ENCODE data around the gene COL17A1. TPM values are rescaled to one million over a fixed set of nuclear protein-coding genes. Genes with fewer than 3 reads are reported as not detected.

COL17A1 gene
- total RNA-seq, 4 donors from 2014 or later, result 0.12 to 10.7 (median 0.68) TPM

- TF ChIP-seq POLR2A (IDR thresholded peaks at IDR 0.05) (no peak), CTCF (IDR thresholded peaks at IDR 0.05) (no peak), EP300 (IDR thresholded peaks at IDR 0.05) (no peak), POLR2AphosphoS5 (IDR thresholded peaks at IDR 0.05) (no peak)
- ATAC-seq, result no peak
- Histone ChIP-seq H3K4me1 (peaks cover 0 to 7% (median 0%) of the 10 kb centered on the region in 3 donors), H3K27ac (no peak overlapping the region), H3K4me3 (no peak overlapping the region), H3K36me3 (no peaks in the 10 kb centered on the region), H3K9me3 (no peaks in the 10 kb centered on the region), H3K27me3 (peaks cover 4% of the 10 kb centered on the region)
- WGBS, 2 donors (ENCODE audit: low coverage in 1 of 2), result 27 to 44% methylated on average over 4 of the region's 5 CpGs
Measured at GRCh38 chr10:104072786-104073185, 12.9 kb downstream of the COL17A1 start.

- ATAC-seq, result no peak
- Histone ChIP-seq H3K36me3 (no peaks in the 10 kb centered on the region), H3K27ac (no peak overlapping the region), H3K27me3 (peaks cover 4% of the 10 kb centered on the region), H3K4me3 (no peak overlapping the region), H3K9me3 (no peaks in the 10 kb centered on the region), H3K4me1 (no peaks in the 10 kb centered on the region)
- TF ChIP-seq EP300 (IDR thresholded peaks at IDR 0.05), result no peak
- TF ChIP-seq POLR2A (IDR thresholded peaks at IDR 0.05), result no peak
- 60 to 80% methylated on average over 3 to 4 of the region's 6 CpGs for WGBS, 2 donors (ENCODE audit: low coverage in 1 of 2)
Measured at GRCh38 chr10:104069613-104070012, 16.1 kb downstream of the COL17A1 start.

GRCh38 chr10:104067525-104067924 lies 18.2 kb downstream of the COL17A1 start:
- Histone ChIP-seq H3K4me1 (no peaks in the 10 kb centered on the region), H3K27ac (no peak overlapping the region), H3K27me3 (peaks cover 8% of the 10 kb centered on the region), H3K36me3 (no peaks in the 10 kb centered on the region), H3K4me3 (no peak overlapping the region), H3K9me3 (no peaks in the 10 kb centered on the region)
- 47% methylated on average over 6 to 10 of the region's 12 CpGs for WGBS, 2 donors (ENCODE audit: low coverage in 1 of 2)
- no peak for ATAC-seq
- no peak for TF ChIP-seq EP300 (IDR thresholded peaks at IDR 0.05)
- no peak for TF ChIP-seq POLR2AphosphoS5 (IDR thresholded peaks at IDR 0.05)
- no peak for TF ChIP-seq POLR2A (IDR thresholded peaks at IDR 0.05)
- TF ChIP-seq CTCF (IDR thresholded peaks at IDR 0.05), result no peak

GRCh38 chr10:104066945-104067344 lies 18.7 kb downstream of the COL17A1 start:
- WGBS, 2 donors (ENCODE audit: low coverage in 1 of 2), result 70 to 72% methylated on average over 6 to 7 of the region's 7 CpGs
- TF ChIP-seq CTCF (IDR thresholded peaks at IDR 0.05), result no peak
- TF ChIP-seq POLR2AphosphoS5 (IDR thresholded peaks at IDR 0.05), result no peak
- no peak for TF ChIP-seq EP300 (IDR thresholded peaks at IDR 0.05)
- no peak for ATAC-seq

GRCh38 chr10:104065748-104066147 lies 19.9 kb downstream of the COL17A1 start:
- TF ChIP-seq POLR2AphosphoS5 (IDR thresholded peaks at IDR 0.05), result no peak
- TF ChIP-seq EP300 (IDR thresholded peaks at IDR 0.05), result no peak
- ATAC-seq, result no peak
- Histone ChIP-seq H3K9me3 (no peaks in the 10 kb centered on the region), H3K4me1 (no peaks in the 10 kb centered on the region), H3K36me3 (no peaks in the 10 kb centered on the region), H3K27ac (no peak overlapping the region), H3K4me3 (no peak overlapping the region), H3K27me3 (peaks cover 4% of the 10 kb centered on the region)
- 60 to 86% methylated on average over 1 of the region's 1 CpG for WGBS, 2 donors (ENCODE audit: low coverage in 1 of 2)

More at GRCh38 chr10:104066945-104067344, 18.7 kb downstream of the COL17A1 start:
- Histone ChIP-seq H3K9me3 (no peaks in the 10 kb centered on the region), H3K4me1 (no peaks in the 10 kb centered on the region), H3K4me3 (no peak overlapping the region), H3K27me3 (peaks cover 4% of the 10 kb centered on the region), H3K36me3 (no peaks in the 10 kb centered on the region), H3K27ac (no peak overlapping the region)

- H3K9me3 ChIP-seq, result no peaks in the 10 kb centered on the region
Measured at GRCh38 chr10:104061196-104061595, 24.5 kb downstream of the COL17A1 start.

More at GRCh38 chr10:104061196-104061595, 24.5 kb downstream of the COL17A1 start:
- TF ChIP-seq POLR2A (IDR thresholded peaks at IDR 0.05) (no peak), CTCF (IDR thresholded peaks at IDR 0.05) (no peak), EP300 (IDR thresholded peaks at IDR 0.05) (no peak), POLR2AphosphoS5 (IDR thresholded peaks at IDR 0.05) (no peak)
- peaks cover 4% of the 10 kb centered on the region for H3K27me3 ChIP-seq
- H3K27ac ChIP-seq, result no peak overlapping the region
- H3K4me1 ChIP-seq, result no peaks in the 10 kb centered on the region
- no peaks in the 10 kb centered on the region for H3K36me3 ChIP-seq
- WGBS, 2 donors (ENCODE audit: low coverage in 1 of 2), result no CpG with 5 or more reads among the region's 6 CpGs
- no peak overlapping the region for H3K4me3 ChIP-seq
- no peak for ATAC-seq
